Naive B cell (primary cell): Measurements from ENCODE around the gene CYYR1. TPM values are rescaled to one million over a fixed set of nuclear protein-coding genes. Genes with fewer than 3 reads are reported as not detected.

Experiments
- ATAC-seq, 2 donors: fragments of 150-1000 bp; cut with Tn5 transposase; 2 replicates each; pipeline ENCODE4 v1.10.0; 2021; ENCODE audit warnings: low read depth in 2 of 2, mild to moderate bottlenecking in 2 of 2, moderate library complexity in 2 of 2
- DNase-seq: peaks from one replicate; pipeline ENCODE4 v3.0.0; 2022
- H3K27ac Mint-ChIP-seq, 6 donors: one replicate each; pipeline ENCODE4 v1.8.0; 2020 to 2022; ENCODE audit warnings: mild to moderate bottlenecking in 6 of 6, mixed read lengths in 6 of 6, moderate library complexity in 5 of 6, inconsistent platforms in 2 of 6
- H3K27me3 Mint-ChIP-seq, 3 donors: one replicate each; pipeline ENCODE4 v1.8.0; 2021 to 2022; ENCODE audit warnings: mixed read lengths in 3 of 3, mild to moderate bottlenecking in 1 of 3
- H3K36me3 Mint-ChIP-seq, 2 donors: one replicate each; pipeline ENCODE4 v1.8.0; 2020 to 2022; ENCODE audit warnings: mixed read lengths in 2 of 2, inconsistent platforms in 1 of 2, mild to moderate bottlenecking in 1 of 2
- H3K4me1 Mint-ChIP-seq, 3 donors: one replicate each; pipeline ENCODE4 v1.8.0; 2020 to 2022; ENCODE audit warnings: mixed read lengths in 3 of 3, inconsistent platforms in 1 of 3, mild to moderate bottlenecking in 1 of 3, moderate library complexity in 1 of 3
- H3K4me3 Mint-ChIP-seq, 8 donors: one replicate each; pipeline ENCODE4 v1.8.0; 2020 to 2022; ENCODE audit warnings: mild to moderate bottlenecking in 8 of 8, mixed read lengths in 8 of 8, moderate library complexity in 8 of 8, inconsistent platforms in 2 of 8
- H3K9me3 Mint-ChIP-seq, 7 donors: one replicate each; pipeline ENCODE4 v1.8.0; 2020 to 2022; ENCODE audit warnings: mixed read lengths in 7 of 7, mild to moderate bottlenecking in 5 of 7, inconsistent platforms in 2 of 7, moderate library complexity in 1 of 7
- polyA plus RNA-seq, 6 donors: library from polyadenylated mRNA; unstranded; fragments of 300-500 nt; fragmentation: Illumina TruSeq; gene quantifications; one replicate each; pipeline ENCODE4 v1.2.3, GENCODE V29; 2021; ENCODE audit warnings: low read depth in 6 of 6

Gene CYYR1
- polyA plus RNA-seq, 6 donors from 2014 or later, result not detected

DNA sequence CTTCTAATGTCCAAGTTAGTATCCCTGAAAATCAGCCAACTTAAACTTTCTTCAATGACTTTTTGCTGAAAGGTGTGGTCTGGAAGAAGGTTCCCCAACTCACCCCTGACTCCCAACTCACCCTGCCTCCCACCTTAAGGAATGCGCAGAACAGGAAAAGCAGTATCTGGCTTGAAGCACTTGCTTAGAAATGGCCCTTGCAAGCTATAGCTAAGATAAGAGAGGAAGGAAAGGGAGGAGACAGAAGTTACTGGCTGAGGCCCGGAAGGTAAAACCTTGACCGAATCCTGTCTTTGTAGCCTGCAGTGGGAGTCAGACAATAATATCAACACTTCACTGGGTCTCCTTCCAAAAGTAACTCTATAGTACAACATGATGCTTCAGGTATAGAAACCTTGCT lies 2.9 kb downstream of the CYYR1 start:
- Mint-ChIP-seq H3K27me3 (peaks cover 25 to 37% (median 33%) of the 10 kb centered on the region in 3 donors), H3K27ac (no peak overlapping the region), H3K4me3 (no peak overlapping the region), H3K4me1 (peaks cover 5 to 13% (median 11%) of the 10 kb centered on the region in 3 donors), H3K9me3 (peaks cover 0 to 39% (median 13%) of the 10 kb centered on the region in 7 donors), H3K36me3 (peaks cover 0 to 12% of the 10 kb centered on the region in 2 donors)
- no peak for ATAC-seq
- no peak for DNase-seq

DNA sequence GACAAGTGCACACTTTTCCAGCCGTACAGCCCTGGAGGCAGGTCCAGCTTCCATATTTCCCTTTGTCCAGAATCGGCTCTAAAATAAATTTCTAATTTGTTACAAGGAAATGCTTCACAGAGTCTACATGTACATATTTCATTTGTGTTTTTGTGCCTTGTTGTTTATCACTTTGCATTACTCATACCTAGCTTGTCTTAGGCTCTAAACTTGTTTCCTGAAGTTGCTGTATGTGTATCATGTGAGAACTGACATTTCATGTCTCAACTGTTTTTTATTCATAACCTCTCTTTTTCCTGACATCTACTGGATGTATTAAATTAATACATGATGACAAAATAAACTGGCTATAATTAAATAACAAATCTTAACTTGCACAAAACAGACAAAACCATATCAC lies 7.5 kb downstream of the CYYR1 start:
- Mint-ChIP-seq H3K27me3 (peaks cover 7 to 11% (median 8%) of the 10 kb centered on the region in 3 donors), H3K4me1 (no peaks in the 10 kb centered on the region), H3K9me3 (peaks cover 0 to 17% (median under 1%) of the 10 kb centered on the region in 7 donors), H3K36me3 (no peaks in the 10 kb centered on the region), H3K4me3 (no peak overlapping the region), H3K27ac (no peak overlapping the region)
- ATAC-seq (no peak), DNase-seq (no peak)

DNA sequence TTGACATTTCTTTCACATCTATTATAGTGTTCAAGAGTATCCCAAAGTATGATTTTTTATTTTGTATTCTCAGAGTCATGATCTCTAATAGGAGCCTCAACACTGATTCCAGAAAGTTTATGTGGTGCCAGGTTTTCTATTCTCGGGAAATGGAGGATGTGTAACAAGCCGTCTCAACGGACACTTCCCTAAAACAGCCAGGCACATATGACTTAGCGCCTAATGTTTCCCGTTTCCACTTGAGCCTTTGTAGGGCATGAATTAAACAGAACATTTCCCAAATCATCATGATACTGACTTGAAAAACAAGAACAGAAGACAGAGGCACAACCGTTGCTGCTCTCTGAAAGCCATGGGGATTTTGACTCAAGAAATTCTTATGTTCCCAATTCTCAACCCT lies 8.0 kb downstream of the CYYR1 start:
- H3K27ac Mint-ChIP-seq, result no peak overlapping the region
- no peaks in the 10 kb centered on the region for H3K36me3 Mint-ChIP-seq
- peaks cover 7 to 10% (median 8%) of the 10 kb centered on the region in 3 donors for H3K27me3 Mint-ChIP-seq
- H3K4me3 Mint-ChIP-seq, result no peak overlapping the region
- peaks cover 0 to 16% (median 0%) of the 10 kb centered on the region in 7 donors for H3K9me3 Mint-ChIP-seq
- ATAC-seq (no peak), DNase-seq (no peak)
- no peaks in the 10 kb centered on the region for H3K4me1 Mint-ChIP-seq

DNA sequence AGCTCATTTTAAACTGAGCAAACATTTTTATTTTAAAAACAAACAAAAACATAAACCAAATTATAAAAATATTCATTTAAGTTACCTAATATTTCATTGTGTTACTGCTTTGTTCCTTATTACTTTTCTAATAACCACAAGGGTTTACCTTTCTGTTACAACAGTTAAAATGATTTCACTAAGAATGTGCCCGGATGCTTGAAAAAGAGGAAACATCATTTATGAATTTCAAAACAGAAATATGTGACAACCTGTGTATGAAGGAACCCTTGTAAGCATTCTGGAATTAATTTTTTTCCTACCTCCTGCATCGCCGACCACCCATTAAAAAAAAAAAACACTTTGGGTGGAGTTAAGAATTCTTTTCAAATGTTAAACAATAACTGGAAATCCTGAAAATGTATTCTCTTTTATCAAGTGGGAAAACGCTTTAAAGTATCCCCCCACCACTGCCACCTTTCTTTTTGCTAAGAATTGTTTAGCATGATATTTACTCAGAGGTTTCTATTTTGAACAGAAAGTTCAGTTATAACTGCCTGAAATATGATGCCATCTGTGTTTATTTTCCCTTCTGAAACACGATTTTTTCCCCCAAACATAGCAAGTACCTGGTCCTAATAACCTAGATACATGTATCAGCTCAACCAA lies 9.1 kb downstream of the CYYR1 start:
- no peak for ATAC-seq
- no peak overlapping the region for H3K4me3 Mint-ChIP-seq

DNA sequence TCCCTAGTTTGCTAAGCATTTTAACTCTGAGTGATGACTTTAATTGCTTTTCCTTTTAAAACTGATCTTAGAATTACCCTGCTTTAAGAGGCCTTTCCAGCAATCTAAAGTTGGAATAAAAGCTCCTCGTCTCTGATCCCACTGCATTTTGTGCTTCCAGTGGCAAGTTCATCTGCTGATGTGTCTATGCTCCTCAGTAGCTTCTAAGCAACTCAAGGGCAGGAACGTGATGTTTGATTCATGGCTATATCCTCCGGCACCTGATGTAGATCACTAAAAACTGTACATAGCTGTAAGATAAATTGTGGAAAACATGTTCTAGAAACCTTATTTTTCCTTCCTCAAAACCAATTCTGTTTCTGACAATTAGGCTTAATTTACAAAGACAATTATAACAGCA lies 12.5 kb downstream of the CYYR1 start:
- Mint-ChIP-seq H3K9me3 (peaks cover 0 to 2% (median 0%) of the 10 kb centered on the region in 7 donors), H3K27me3 (peaks cover 0 to 7% (median 4%) of the 10 kb centered on the region in 3 donors), H3K4me1 (no peaks in the 10 kb centered on the region), H3K4me3 (no peak overlapping the region), H3K36me3 (no peaks in the 10 kb centered on the region), H3K27ac (no peak overlapping the region)
- DNase-seq (no peak), ATAC-seq (no peak)

More for the DNA sequence above, 9.1 kb downstream of the CYYR1 start:
- no peak for DNase-seq
- Mint-ChIP-seq H3K36me3 (no peaks in the 10 kb centered on the region), H3K27me3 (peaks cover 6 to 7% (median 6%) of the 10 kb centered on the region in 3 donors), H3K4me1 (no peaks in the 10 kb centered on the region), H3K27ac (no peak overlapping the region), H3K9me3 (peaks cover 0 to 7% (median 2%) of the 10 kb centered on the region in 7 donors)

DNA sequence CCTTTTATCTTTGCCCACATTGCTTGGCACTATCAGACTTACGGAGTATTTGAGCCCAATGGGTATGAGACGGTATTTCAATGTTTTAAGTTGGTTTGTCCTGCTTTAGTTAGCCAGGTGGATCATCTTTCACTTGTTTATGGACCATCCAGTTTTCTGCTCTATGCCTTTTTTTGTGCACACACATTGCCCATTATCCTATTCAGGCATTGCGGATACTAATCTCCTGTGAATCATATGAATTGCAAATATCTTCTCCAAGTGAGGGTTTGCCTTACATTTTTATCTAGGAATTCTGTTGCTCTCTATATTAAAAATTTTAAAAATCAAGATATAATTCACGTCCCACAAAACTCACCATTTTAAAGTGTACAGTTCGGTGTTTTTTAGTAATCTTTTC lies 14.0 kb downstream of the CYYR1 start:
- peaks cover 0 to 2% (median 0%) of the 10 kb centered on the region in 7 donors for H3K9me3 Mint-ChIP-seq
- DNase-seq, result no peak
- H3K27ac Mint-ChIP-seq, result no peak overlapping the region
- H3K27me3 Mint-ChIP-seq, result peaks cover 0 to 7% (median 4%) of the 10 kb centered on the region in 3 donors
- H3K4me1 Mint-ChIP-seq, result no peaks in the 10 kb centered on the region
- no peak for ATAC-seq
- no peak overlapping the region for H3K4me3 Mint-ChIP-seq
- H3K36me3 Mint-ChIP-seq, result no peaks in the 10 kb centered on the region

DNA sequence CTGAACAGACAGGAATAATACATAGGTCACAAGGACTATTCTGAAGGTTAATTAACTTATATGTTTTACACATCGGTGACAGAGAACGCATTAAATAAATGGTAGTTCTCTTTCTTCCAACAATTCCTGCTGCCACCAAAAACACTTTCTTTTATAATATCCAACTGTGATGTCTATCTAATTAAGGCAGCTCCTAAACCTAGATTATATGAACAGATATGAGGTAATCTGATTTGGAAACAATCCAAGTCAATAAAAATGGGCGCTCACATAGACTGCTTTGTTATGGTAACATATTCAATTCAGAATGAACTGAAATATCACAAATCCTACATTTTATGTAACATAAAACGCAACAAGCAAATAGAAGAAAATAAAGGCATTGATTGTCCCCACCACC lies 16.0 kb downstream of the CYYR1 start:
- Mint-ChIP-seq H3K4me1 (no peaks in the 10 kb centered on the region), H3K36me3 (no peaks in the 10 kb centered on the region), H3K4me3 (no peak overlapping the region), H3K9me3 (peaks cover 0 to 2% (median 0%) of the 10 kb centered on the region in 7 donors), H3K27ac (no peak overlapping the region), H3K27me3 (peaks cover 0 to 4% (median 0%) of the 10 kb centered on the region in 3 donors)
- DNase-seq (no peak), ATAC-seq (no peak)

DNA sequence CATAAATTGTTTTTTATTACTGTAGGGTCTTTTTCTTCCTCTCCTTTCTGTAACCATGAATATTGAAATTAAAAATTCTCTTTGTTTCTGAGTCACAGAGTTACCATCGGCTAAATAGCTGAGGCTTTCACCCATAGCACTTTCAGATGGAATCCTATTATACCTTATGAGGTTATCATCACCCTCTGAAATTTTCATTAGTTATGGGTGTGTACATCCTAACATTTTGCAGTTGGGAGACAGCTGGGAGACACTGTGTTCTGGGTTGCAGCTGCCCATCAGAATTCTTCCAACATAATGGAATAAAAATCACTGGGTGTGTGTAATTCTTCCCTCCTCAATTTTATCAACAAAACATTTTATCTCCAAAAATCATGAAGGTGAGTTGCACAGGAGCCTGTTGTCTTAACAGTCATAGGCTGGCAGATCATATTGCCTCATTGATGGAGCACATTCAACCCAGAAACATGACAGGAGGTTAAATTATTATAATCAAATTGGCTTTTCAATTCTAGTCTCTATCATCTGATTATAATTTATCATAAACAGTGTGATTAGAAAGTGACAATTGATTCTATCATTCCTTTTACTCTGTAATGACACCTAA lies 17.4 kb downstream of the CYYR1 start:
- Mint-ChIP-seq H3K36me3 (no peaks in the 10 kb centered on the region), H3K4me3 (no peak overlapping the region), H3K27ac (no peak overlapping the region), H3K27me3 (peaks cover 0 to 4% (median 0%) of the 10 kb centered on the region in 3 donors), H3K9me3 (peaks cover 0 to 2% (median 0%) of the 10 kb centered on the region in 7 donors), H3K4me1 (no peaks in the 10 kb centered on the region)
- no peak for DNase-seq
- ATAC-seq, result no peak

DNA sequence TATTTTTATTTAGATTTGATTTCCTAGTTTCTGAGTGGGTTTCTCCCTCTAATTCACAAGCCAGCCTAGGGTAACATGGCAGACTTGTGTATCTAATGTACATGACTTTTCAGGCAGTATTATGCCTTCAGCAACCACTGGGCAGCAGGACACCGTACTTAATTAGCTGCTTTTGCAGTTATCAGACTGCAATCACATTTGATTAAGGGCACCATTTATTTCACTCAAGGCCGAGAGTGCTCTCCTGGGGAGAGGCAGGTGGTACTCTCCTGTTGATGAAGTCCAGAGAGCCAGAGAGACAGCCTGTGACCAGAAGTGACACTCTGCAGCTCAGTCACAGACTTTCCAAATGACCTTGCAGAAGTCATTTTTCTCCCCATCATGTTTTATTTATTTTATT lies 18.7 kb downstream of the CYYR1 start:
- H3K27me3 Mint-ChIP-seq, result peaks cover 0 to 4% (median 0%) of the 10 kb centered on the region in 3 donors
- H3K36me3 Mint-ChIP-seq, result no peaks in the 10 kb centered on the region
- H3K9me3 Mint-ChIP-seq, result no peaks in the 10 kb centered on the region
- H3K4me3 Mint-ChIP-seq, result no peak overlapping the region
- DNase-seq (no peak), ATAC-seq (no peak)
- no peaks in the 10 kb centered on the region for H3K4me1 Mint-ChIP-seq
- H3K27ac Mint-ChIP-seq, result no peak overlapping the region

DNA sequence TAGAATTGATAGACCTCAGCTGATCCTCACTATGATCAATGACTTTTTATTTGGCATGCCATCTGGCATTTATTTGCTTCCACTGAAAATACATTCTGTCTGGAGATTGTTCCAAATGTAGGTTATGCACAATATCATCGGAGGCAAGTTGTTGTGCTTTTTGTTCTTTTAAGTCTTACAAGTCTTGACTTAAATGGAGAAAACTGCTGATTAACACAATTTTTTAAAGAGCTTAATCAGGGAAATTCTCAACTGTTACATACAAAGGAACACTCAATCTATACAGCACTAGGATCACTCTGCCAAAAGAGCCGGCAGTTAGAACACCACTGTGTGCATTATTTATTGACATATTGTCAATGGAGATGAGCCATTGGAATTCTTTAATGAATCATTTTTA lies 19.2 kb downstream of the CYYR1 start:
- no peak overlapping the region for H3K27ac Mint-ChIP-seq
- no peak for DNase-seq
- no peaks in the 10 kb centered on the region for H3K9me3 Mint-ChIP-seq
- ATAC-seq, result no peak
- no peak overlapping the region for H3K4me3 Mint-ChIP-seq
- no peaks in the 10 kb centered on the region for H3K4me1 Mint-ChIP-seq
- peaks cover 0 to 4% (median 0%) of the 10 kb centered on the region in 3 donors for H3K27me3 Mint-ChIP-seq
- H3K36me3 Mint-ChIP-seq, result no peaks in the 10 kb centered on the region

DNA sequence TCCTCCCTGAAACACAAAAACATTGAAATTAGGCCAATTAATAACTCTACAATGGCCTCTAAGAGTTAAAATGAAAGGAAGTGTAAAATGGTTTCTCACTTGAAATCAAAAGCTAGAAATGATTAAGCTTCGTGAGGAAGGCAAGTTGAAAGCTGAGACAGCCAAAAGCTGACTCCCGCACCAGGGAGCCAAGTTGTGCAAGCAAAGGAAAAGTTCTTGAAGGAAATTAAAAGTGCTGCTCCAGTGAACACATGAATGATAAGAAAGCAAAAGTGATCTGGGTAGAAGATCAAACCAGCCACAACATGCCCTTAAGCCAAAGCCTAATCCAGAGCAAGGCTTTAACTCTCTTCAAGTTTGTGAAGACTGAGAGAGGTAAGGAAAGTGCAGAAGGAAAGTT lies 22.8 kb downstream of the CYYR1 start:
- no peak for DNase-seq
- Mint-ChIP-seq H3K27me3 (no peaks in the 10 kb centered on the region), H3K4me3 (no peak overlapping the region), H3K9me3 (peaks cover 0 to 2% (median 0%) of the 10 kb centered on the region in 7 donors), H3K4me1 (no peaks in the 10 kb centered on the region), H3K27ac (no peak overlapping the region), H3K36me3 (no peaks in the 10 kb centered on the region)
- no peak for ATAC-seq

DNA sequence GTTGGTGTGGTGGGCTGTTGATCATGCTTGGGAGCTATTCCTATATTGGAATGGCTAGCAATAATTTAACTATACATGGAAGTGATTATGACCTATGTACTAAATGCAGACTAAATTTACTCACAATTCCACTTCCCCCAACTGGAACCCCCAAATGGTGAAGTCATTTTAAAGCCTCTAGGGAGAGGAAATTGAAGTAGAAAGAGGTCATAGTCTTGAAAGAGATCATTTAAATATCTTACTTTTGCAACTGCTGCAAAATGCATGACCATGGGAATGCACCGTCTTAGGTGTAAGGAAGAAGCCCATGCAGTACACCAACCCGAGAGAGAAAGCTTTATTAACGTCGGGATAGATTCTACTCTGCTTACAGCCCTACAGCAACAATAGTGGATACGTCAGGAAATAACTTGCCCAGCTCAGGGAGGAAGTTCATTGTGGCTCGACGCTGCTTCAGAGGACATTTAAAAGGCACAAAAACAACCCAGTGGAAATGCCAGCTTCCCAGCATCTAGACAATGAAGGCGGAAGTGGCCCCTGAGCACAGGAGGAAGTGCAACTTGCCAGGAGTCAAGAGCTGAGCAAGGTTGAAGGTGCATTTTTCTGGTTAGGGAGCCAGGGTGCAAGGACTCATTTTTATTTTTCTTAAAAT lies 26.5 kb downstream of the CYYR1 start:
- Mint-ChIP-seq H3K27me3 (no peaks in the 10 kb centered on the region), H3K4me1 (no peaks in the 10 kb centered on the region), H3K27ac (no peak overlapping the region), H3K4me3 (no peak overlapping the region), H3K9me3 (peaks cover 0 to 2% (median 0%) of the 10 kb centered on the region in 7 donors), H3K36me3 (no peaks in the 10 kb centered on the region)
- no peak for DNase-seq
- ATAC-seq, result no peak

DNA sequence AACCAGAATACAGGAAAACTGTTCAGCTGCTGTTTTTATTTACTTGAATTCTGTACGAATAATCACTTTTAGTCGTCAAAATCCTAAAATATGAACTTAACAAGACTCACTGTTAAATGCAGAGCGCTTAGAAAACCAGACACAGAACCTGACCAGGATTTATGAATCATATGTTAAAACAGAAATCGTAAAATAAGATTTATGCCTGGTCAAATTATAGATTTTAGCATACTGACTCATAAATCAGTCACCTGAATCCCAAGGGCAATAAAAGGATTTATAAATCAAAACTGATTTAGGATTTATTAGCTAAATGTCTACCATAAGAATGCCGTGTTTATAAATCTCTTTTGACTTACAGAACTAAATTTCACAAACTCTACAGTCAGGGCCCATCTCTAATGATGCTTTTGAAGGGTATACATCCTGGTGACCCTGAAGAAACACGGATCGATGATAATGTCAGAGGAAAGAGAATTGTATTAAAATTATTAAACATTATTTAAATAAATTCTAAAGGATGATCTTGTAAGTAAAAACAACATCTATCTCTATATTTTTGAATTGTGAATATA lies 28.8 kb downstream of the CYYR1 start:
- DNase-seq, result no peak
- no peaks in the 10 kb centered on the region for H3K4me1 Mint-ChIP-seq
- peaks cover 0 to 2% (median 0%) of the 10 kb centered on the region in 7 donors for H3K9me3 Mint-ChIP-seq
- ATAC-seq, result no peak
- H3K4me3 Mint-ChIP-seq, result no peak overlapping the region
- H3K36me3 Mint-ChIP-seq, result no peaks in the 10 kb centered on the region
- H3K27ac Mint-ChIP-seq, result no peak overlapping the region
- H3K27me3 Mint-ChIP-seq, result no peaks in the 10 kb centered on the region

DNA sequence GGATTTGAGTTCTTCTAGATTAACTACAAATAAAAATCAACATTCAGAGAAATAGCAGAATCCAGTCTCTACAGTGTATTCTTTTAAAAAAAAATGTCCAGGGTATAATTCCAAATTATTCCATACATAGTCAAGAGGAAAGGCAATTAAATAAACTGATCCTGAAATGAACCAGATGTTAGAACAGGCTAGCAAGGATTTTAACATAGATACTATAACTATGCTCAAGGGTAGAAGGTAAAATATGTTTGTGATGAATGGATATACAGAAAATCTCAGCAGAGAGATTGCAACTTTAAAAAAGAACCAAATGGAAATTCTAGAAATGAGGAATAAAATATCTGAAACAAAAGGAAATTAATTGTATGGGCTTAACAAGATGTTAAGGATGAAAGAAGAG lies 32.4 kb downstream of the CYYR1 start:
- H3K27me3 Mint-ChIP-seq, result no peaks in the 10 kb centered on the region
- no peaks in the 10 kb centered on the region for H3K36me3 Mint-ChIP-seq
- DNase-seq (no peak), ATAC-seq (no peak)
- no peaks in the 10 kb centered on the region for H3K4me1 Mint-ChIP-seq
- peaks cover 0 to 2% (median 0%) of the 10 kb centered on the region in 7 donors for H3K9me3 Mint-ChIP-seq
- H3K27ac Mint-ChIP-seq, result no peak overlapping the region
- no peak overlapping the region for H3K4me3 Mint-ChIP-seq
